ENCODE results near the gene PLSCR5. TPM values are rescaled to one million over a fixed set of nuclear protein-coding genes. Genes with fewer than 3 reads are reported as not detected.

Gene PLSCR5
- polyA plus RNA-seq, 1 experiment: not detected

GRCh38 chr3:146537603-146538002 lies 67.5 kb downstream of the PLSCR5 start:
- no peak for DNase-seq (ENCODE audit: low read depth)
- TF ChIP-seq CTCF (IDR thresholded peaks at IDR 0.05; ENCODE audit: insufficient read depth, low read depth, low read length): no peak
- ChIA-PET POLR2A (no interaction called here), CTCF (no interaction called here)
- Histone ChIP-seq H3K36me3 (ENCODE audit: control insufficient read depth, insufficient read depth, low read length) (no peaks in the 10 kb centered on the region; the same call in 1 of the 2 replicates), H3K4me3 (ENCODE audit: low read depth, low read length) (no peak overlapping the region), H3K27me3 (ENCODE audit: control insufficient read depth, insufficient read depth, low read length) (no peaks in the 10 kb centered on the region)

GRCh38 chr3:146536681-146537080 lies 68.5 kb downstream of the PLSCR5 start:
- ChIA-PET CTCF (no interaction called here), POLR2A (no interaction called here)
- Histone ChIP-seq H3K36me3 (ENCODE audit: control insufficient read depth, insufficient read depth, low read length) (no peaks in the 10 kb centered on the region; the same call in 1 of the 2 replicates), H3K27me3 (ENCODE audit: control insufficient read depth, insufficient read depth, low read length) (no peaks in the 10 kb centered on the region), H3K4me3 (ENCODE audit: low read depth, low read length) (no peak overlapping the region)
- DNase-seq (ENCODE audit: low read depth): no peak
- TF ChIP-seq CTCF (IDR thresholded peaks at IDR 0.05; ENCODE audit: insufficient read depth, low read depth, low read length): no peak

Small RNA genes lying within 50 kb of the gene (small RNA-seq; reads per million reads assigned to genes)
- gene RNU6-428P (ENCODE audit: insufficient read length, low read depth, low replicate concordance): not detected

Other genes with a start within 250 kb of the PLSCR5 start
- gene PLSCR2, start 135.8 kb downstream of the PLSCR5 start, polyA plus RNA-seq (2011; rRNA removed): not detected in 2 replicates
- 22.5 and 26.3 TPM in 2 replicates for gene PLSCR1, start 60.7 kb downstream of the PLSCR5 start, polyA plus RNA-seq (2011; rRNA removed)

All from BJ (cell line).